ENCODE measurements around the gene CTTNBP2.

- no peak for TF ChIP-seq POLR2A (IDR thresholded peaks at IDR 0.05; ENCODE audit: low read length)
- no peak for TF ChIP-seq GATA1 (IDR thresholded peaks at IDR 0.05; ENCODE audit: low read depth, low read length)
Observed at GRCh38 chr7:117666031-117666430, 207.2 kb downstream of the CTTNBP2 start.
